ENCODE results near the gene TPM2. TPM values are rescaled to one million over a fixed set of nuclear protein-coding genes. Genes with fewer than 3 reads are reported as not detected.
A peak's percentile ranks its signal among the peaks of the same experiment; 100 is the strongest.

TPM2 gene
- total RNA-seq, 1 donor from 2014 or later = 966 TPM

DNA sequence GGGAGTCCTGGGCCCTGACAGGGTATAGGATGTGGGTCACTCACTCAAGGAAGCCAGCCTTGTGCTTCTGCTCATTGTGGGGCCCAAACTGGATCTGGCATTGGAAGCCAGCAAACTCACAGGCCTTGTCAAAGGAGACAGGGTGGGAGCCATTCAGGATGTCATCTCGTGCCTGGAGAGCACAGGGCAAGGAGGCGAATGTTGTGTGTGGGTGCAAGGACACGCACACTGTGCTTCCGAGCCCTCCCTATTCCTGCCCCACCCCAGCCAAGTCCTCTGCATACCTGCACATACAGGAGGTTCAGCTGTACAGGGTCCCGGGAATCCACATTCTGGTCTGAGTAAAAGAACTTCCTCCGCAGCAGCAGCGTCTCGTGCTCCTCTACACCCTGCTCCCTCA lies 34.2 kb upstream of the TPM2 start:
- DNase-seq = no peak
- ATAC-seq (ENCODE audit: poor library complexity) = no peak
- intact Hi-C loops (cut with DNase I) = no loop called here

DNA sequence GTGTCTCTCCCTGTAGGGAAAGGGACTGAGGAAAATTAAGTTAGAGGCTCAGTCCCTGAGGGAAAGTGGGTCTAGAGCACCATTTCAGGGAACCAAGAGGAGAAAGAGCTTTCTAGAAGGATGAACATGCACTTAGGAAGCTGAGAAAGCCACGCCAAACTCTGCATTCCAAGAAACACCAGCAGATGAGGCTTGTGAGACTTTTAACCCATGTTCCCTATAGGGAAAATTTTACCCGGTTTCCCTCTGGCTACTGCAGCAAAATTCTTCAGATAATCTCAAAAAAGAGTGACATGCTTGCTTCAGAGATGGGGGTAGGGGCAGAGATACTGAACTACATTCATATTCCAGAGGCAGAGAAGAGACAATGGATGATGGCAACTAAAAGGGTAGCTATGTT lies 33.7 kb upstream of the TPM2 start:
- ATAC-seq (ENCODE audit: poor library complexity) = no peak
- no peak for DNase-seq
- intact Hi-C loops (cut with DNase I) = no loop called here

GRCh38 chr9:35719546-35719945 lies 29.8 kb upstream of the TPM2 start:
- no peak for ATAC-seq (ENCODE audit: poor library complexity)
- no peak for DNase-seq
- intact Hi-C loops (cut with DNase I) = no loop called here

DNA sequence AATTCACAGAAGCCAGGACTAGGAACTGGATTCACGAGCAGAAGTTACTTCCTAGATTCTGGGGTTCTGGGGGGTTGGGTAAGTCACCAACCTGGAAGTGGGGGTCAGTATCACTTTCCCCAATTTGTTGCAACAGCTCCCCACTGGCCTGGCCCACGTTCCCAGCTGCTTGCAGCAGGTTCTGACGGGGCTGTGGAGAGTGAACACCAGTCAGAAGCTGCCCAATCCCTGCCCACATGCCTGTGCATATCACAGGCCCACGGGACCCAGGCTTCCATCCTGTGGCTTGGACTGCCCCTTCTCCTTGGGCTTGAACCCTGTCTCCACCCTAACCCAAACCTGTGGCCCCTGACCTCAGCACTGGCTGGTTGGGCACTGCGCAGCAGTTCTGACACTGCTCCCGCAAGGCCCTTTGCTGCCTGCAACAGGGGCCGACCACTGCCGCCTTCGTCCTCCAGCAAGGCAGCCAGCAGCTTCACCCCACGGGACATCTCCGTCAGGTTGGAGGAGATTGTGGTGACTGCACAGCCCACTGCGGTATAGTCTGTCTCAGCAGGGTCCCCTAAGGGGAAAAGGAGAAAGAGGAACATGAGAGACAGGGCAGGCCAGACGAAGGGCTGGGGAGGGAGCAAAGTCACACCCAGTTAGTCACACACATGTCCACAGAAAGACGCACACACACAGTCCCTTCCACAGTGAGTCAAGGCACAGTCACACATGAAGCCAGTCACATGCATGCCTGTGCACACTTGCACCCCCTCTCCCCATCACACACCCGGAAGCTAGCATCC lies 29.2 kb upstream of the TPM2 start:
- intact Hi-C loops (cut with DNase I) = no loop called here
- DNase-seq = no peak
- no peak for ATAC-seq (ENCODE audit: poor library complexity)

DNA sequence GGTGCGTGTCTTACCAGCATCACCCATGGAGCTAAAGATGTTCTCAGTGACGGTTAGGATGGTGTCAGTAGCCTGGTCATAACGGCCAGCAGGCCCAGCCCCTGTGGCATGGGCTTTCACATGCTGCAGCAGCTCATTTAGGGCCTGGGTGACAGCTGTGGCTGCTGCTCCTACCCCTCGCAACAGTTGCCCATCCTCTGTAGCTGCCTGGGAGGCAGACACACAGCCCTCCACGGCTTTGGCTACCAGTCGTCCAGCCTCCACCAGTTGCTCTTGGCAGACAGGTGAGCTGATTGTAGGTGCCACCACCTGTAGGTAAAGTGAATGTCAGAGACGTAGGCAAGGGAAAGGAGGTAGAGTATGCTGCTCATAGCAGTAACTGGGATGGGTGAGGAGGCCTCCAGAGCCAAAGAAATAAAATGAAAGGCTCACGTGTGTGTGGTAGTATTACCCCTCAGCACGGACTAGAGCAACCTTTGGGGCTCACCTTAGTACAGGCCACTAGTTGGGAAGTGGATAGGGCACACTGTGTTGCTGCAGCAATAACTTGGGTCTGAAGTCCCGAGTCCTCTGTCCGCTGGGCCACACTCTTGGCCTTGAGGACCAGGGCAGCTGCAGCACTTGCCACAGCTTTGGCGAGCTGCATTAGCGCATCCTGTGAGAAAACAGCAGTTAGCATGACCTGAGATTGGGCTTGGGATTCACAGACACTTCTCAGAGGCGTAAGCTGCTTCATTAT lies 27.6 kb upstream of the TPM2 start:
- ATAC-seq (ENCODE audit: poor library complexity) = no peak
- DNase-seq = no peak
- intact Hi-C loops (cut with DNase I) = no loop called here

DNA sequence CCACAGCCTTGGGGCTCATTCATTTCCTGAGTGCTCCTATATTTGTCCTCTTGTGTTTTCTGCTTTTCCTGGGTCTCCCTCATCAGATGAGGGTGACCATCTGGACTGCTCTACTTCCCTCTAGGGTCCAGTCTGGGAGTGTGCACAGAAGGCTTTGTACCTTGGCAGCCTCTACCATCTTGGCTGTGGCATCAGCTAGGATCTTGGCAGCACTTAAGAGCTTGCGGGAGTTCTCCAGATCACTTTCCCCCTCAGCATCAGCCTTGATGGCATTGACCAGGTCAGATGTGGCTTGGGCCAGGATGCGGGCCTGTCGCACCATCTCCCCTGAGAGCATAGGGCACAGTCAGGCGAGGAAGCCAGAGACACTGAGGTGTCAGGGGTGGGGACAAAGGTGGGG lies 26.5 kb upstream of the TPM2 start:
- intact Hi-C loops (cut with DNase I) = no loop called here

DNA sequence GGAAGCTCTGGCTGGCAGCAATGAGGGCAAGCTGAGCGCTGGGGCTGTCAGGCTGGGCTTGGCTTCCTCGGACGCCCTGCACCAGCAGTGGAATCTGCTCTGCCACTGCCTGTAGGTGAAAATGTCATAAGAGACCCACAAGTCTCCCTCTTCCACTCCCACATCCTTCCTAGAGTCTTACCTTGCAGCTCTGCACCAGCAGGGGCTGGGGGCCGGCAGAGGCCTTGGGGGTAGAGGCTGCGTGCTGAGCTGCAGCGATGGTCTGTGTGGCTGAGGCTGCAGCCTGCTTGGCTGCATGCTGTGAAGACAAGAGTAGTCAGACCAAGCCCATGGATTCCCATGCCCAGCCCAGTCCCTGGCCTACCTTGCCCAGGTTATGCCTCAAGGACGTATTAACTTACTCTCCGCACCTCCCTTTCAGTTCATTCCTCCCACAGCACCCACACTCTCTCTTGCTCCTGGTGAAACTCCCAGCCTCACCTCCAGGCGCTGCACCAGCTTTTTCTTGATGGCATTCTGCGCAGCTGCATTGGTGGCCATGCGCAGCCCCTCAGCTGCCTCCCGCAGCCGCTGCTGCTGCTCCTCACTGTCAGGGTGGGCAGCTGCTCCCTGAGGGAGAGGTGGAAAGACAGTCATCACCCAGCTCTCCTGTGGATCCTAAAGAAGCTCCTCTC lies 25.0 kb upstream of the TPM2 start:
- intact Hi-C loops (cut with DNase I) = no loop called here
- ATAC-seq (ENCODE audit: poor library complexity) (no peak), DNase-seq (no peak)

More for the DNA sequence above, 26.5 kb upstream of the TPM2 start:
- DNase-seq (no peak), ATAC-seq (ENCODE audit: poor library complexity) (no peak)

DNA sequence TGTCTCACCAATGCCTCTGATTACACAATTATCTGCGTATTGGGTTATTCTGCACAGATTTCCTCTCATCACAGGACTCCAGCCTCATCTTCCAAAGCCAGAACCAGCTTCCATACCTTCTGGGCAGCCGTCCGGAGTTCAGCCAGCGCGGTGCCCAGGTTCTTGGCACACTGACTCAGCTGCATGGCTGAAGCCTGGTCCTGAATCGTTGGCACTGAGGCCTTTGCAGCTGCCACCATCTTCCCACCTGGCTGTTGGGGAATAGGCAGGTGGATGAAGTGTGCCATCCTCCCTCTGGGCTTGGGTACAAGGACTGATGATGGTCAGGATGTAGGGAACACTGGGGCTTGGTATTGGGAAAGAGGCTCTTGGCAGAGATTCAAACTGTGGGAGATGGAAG lies 24.4 kb upstream of the TPM2 start:
- ATAC-seq (ENCODE audit: poor library complexity) (no peak), DNase-seq (no peak)
- intact Hi-C loops (cut with DNase I) = no loop called here

GRCh38 chr9:35713578-35713977 lies 23.9 kb upstream of the TPM2 start:
- no peak for DNase-seq
- no peak for ATAC-seq (ENCODE audit: poor library complexity)
- intact Hi-C loops (cut with DNase I) = no loop called here

GRCh38 chr9:35712762-35713400 lies 23.2 kb upstream of the TPM2 start:
- intact Hi-C loops (cut with DNase I) = no loop called here
- no peak for ATAC-seq (ENCODE audit: poor library complexity)

GRCh38 chr9:35711501-35712428 lies 22.0 kb upstream of the TPM2 start:
- intact Hi-C loops (cut with DNase I) = no loop called here
- no peak for DNase-seq
- no peak for ATAC-seq (ENCODE audit: poor library complexity)

More at GRCh38 chr9:35712762-35713400, 23.2 kb upstream of the TPM2 start:
- DNase-seq = no peak

GRCh38 chr9:35710818-35711500 lies 21.2 kb upstream of the TPM2 start:
- ATAC-seq (ENCODE audit: poor library complexity) (no peak), DNase-seq (no peak)
- intact Hi-C loops (cut with DNase I) = no loop called here

GRCh38 chr9:35708146-35708545 lies 18.4 kb upstream of the TPM2 start:
- DNase-seq (no peak), ATAC-seq (ENCODE audit: poor library complexity) (no peak)
- intact Hi-C loops (cut with DNase I) = no loop called here

DNA sequence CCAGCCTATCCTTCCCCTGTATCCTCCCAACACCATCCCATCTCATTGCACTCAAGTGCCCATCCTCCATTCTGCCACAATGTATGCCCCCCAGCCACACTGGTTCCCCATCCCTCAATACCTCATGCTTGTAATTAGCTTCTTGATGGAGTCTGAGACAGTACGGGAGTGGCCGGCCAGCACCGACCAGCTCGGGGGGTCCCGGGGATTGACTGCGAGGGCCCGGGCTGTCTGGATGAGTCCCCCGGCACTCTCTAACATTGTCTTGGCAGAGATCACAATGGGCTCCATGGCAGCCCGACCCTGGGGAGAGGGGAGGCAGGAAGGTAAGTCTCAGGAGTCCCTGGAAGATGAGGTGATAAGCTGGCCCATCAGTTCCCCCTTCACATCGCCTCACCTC lies 17.2 kb upstream of the TPM2 start:
- intact Hi-C loops (cut with DNase I) = no loop called here
- ATAC-seq (ENCODE audit: poor library complexity) (no peak), DNase-seq (no peak)

- no peak for ATAC-seq (ENCODE audit: poor library complexity)
- intact Hi-C loops (cut with DNase I) = no loop called here
- DNase-seq = peak; percentile 16
These were observed 16.2 kb upstream of the TPM2 start for GRCh38 chr9:35705836-35706430.

GRCh38 chr9:35705372-35705771 lies 15.6 kb upstream of the TPM2 start:
- ATAC-seq (ENCODE audit: poor library complexity) = no peak
- DNase-seq = peak; percentile 26
- intact Hi-C loops (cut with DNase I) = no loop called here

GRCh38 chr9:35703906-35704672 lies 14.4 kb upstream of the TPM2 start:
- intact Hi-C loops (cut with DNase I) = no loop called here
- ATAC-seq (ENCODE audit: poor library complexity) = peak; percentile 56
- peak; percentile 68 for DNase-seq
